SK-N-SH (cell line): ENCODE measurements around the gene STK11IP. TPM values are rescaled to one million over a fixed set of nuclear protein-coding genes. Genes with fewer than 3 reads are reported as not detected.

ENCODE experiments used
- CTCF ChIA-PET: fragments of 300-600, 350-600 bp; formaldehyde crosslinking; extraction: SDS; loops from one replicate; lab custom pipeline; 2021; lab: Yijun Ruan, JAX
- POLR2A ChIA-PET: fragments of 350-600 bp; sonication (Branson Sonifier 250); formaldehyde crosslinking; extraction: SDS; loops from one replicate; lab custom pipeline; 2020; ENCODE audit warnings: antibody characterized with exemption, inconsistent platforms; lab: Yijun Ruan, JAX
- DNase-seq: peaks from one replicate; pipeline ENCODE4 v3.0.0; 2012
- H2AFZ ChIP-seq: fragments of 200-600 bp; sonication (generic); 2 replicates; pipeline ENCODE4 v1.8.1; 2016; ENCODE audit warnings: antibody characterized with exemption, mild to moderate bottlenecking, low read depth
- H3F3A ChIP-seq: fragments of 200-600 bp; sonication (generic); replicated peaks from 2 replicates; pipeline ENCODE3; 2016; ENCODE audit warnings: antibody characterized with exemption, mild to moderate bottlenecking; ENCODE audit not compliant: insufficient read depth
- H3K27ac ChIP-seq, 2 experiments: fragments of 200-500 bp in 1 of 2; fragments of 200-600 bp in 1 of 2; sonication (Bioruptor generic) in 1 of 2; sonication (generic), shearing (Covaris generic) in 1 of 2; 2 replicates each; pipeline versions ENCODE4 v1.5.1 to v1.6.1; 2014 to 2016; ENCODE audit warnings: low read depth in 2 of 2, inconsistent platforms in 1 of 2, low read length in 1 of 2, mild to moderate bottlenecking in 1 of 2, mixed read lengths in 1 of 2
- H3K27me3 ChIP-seq: fragments of 200-600 bp; sonication (generic), shearing (Covaris generic); 2 replicates; pipeline ENCODE4 v1.6.1; 2016; ENCODE audit warnings: mixed run types; ENCODE audit not compliant: insufficient read depth
- H3K36me3 ChIP-seq, 2 experiments: fragments of 200-500 bp in 1 of 2; fragments of 200-600 bp in 1 of 2; sonication (Bioruptor generic) in 1 of 2; sonication (generic) in 1 of 2; replicated peaks in 1 of 2; 2 replicates each; pipeline versions ENCODE3 to v1.5.1; 2014 to 2016; ENCODE audit warnings: low read length in 1 of 2, mild to moderate bottlenecking in 1 of 2; ENCODE audit not compliant: insufficient read depth in 2 of 2, control insufficient read depth in 1 of 2
- H3K4me1 ChIP-seq, 2 experiments: fragments of 200-500 bp in 1 of 2; fragments of 200-600 bp in 1 of 2; sonication (Bioruptor generic) in 1 of 2; sonication (generic), shearing (Covaris generic) in 1 of 2; 2 replicates each; pipeline versions ENCODE4 v1.5.1 to v1.6.1; 2014 to 2016; ENCODE audit warnings: low read depth in 1 of 2, low read length in 1 of 2, mixed run types in 1 of 2; ENCODE audit not compliant: insufficient read depth in 2 of 2, control insufficient read depth in 1 of 2
- H3K4me2 ChIP-seq: fragments of 200-600 bp; sonication (generic), shearing (Covaris generic); 2 replicates; pipeline ENCODE4 v1.6.1; 2017; ENCODE audit warnings: mixed run types
- H3K4me3 ChIP-seq, 2 experiments: fragments of 200-500 bp in 1 of 2; fragments of 200-600 bp in 1 of 2; sonication (Bioruptor generic) in 1 of 2; sonication (generic), shearing (Covaris generic) in 1 of 2; 2 replicates each; pipeline versions ENCODE4 v1.5.1 to v1.8.1; 2014 to 2016; ENCODE audit warnings: low read depth in 2 of 2, inconsistent platforms in 1 of 2, low read length in 1 of 2, mild to moderate bottlenecking in 1 of 2, mixed read lengths in 1 of 2, moderate library complexity in 1 of 2
- H3K79me2 ChIP-seq: fragments of 200-600 bp; sonication (generic); 2 replicates; pipeline ENCODE4 v1.8.1; 2017; ENCODE audit warnings: mild to moderate bottlenecking; ENCODE audit not compliant: insufficient read depth
- H3K9ac ChIP-seq: fragments of 200-600 bp; sonication (generic); 2 replicates; pipeline ENCODE4 v1.6.1; 2017; ENCODE audit warnings: mixed run types
- H3K9me2 ChIP-seq: fragments of 200-600 bp; sonication (generic); 2 replicates; pipeline ENCODE4 v1.6.1; 2017; ENCODE audit warnings: mixed run types
- H3K9me3 ChIP-seq: fragments of 200-600 bp; sonication (generic); 2 replicates; pipeline ENCODE4 v1.6.1; 2017; ENCODE audit warnings: mixed run types, mild to moderate bottlenecking, moderate library complexity
- H4K20me1 ChIP-seq: fragments of 200-600 bp; sonication (generic); 2 replicates; pipeline ENCODE4 v1.6.1; 2017; ENCODE audit warnings: mild to moderate bottlenecking, mixed run types; ENCODE audit not compliant: insufficient read depth
- CTCF ChIP-seq: fragments of 200-600 bp; sonication (generic); IDR thresholded peaks from 2 replicates; pipeline ENCODE4 v1.6.1; 2017; ENCODE audit warnings: antibody characterized with exemption, mild to moderate bottlenecking, moderate library complexity
- ELF1 ChIP-seq: IDR thresholded peaks from 2 replicates; pipeline ENCODE4 v1.4.0; 2012
- GATA2 ChIP-seq: sonication (generic); formaldehyde crosslinking; IDR thresholded peaks from 2 replicates; pipeline ENCODE4 v1.5.0; 2020; ENCODE audit warnings: mild to moderate bottlenecking, missing genetic modification reagents
- IRF3 ChIP-seq: fragments of 150-350 bp; IDR thresholded peaks from 2 replicates; pipeline ENCODE4 v1.6.1; 2016; ENCODE audit warnings: mild to moderate bottlenecking, low read depth, low read length
- JUND ChIP-seq: IDR thresholded peaks from 2 replicates; pipeline ENCODE4 v1.4.0; 2012
- MAX ChIP-seq: IDR thresholded peaks from 2 replicates; pipeline ENCODE4 v1.4.0; 2012; ENCODE audit warnings: low read depth
- NRF1 ChIP-seq: IDR thresholded peaks from 2 replicates; pipeline ENCODE4 v1.6.1; 2012; ENCODE audit warnings: low read depth, mild to moderate bottlenecking, low read length
- POLR2AphosphoS5 ChIP-seq: IDR thresholded peaks from 2 replicates; pipeline ENCODE4 v1.6.1; 2012; ENCODE audit warnings: low read depth, low read length
- RAD21 ChIP-seq: IDR thresholded peaks from 2 replicates; pipeline ENCODE4 v1.6.1; 2012; ENCODE audit warnings: mild to moderate bottlenecking, low read length
- SIN3A ChIP-seq: IDR thresholded peaks from 2 replicates; pipeline ENCODE4 v1.6.1; 2012; ENCODE audit warnings: low read depth, mild to moderate bottlenecking, low read length, moderate library complexity, borderline replicate concordance
- TAF1 ChIP-seq: IDR thresholded peaks from 2 replicates; pipeline ENCODE4 v1.6.1; 2012; ENCODE audit warnings: low read depth, mild to moderate bottlenecking, low read length, moderate library complexity, borderline replicate concordance
- TEAD4 ChIP-seq: IDR thresholded peaks from 2 replicates; pipeline ENCODE4 v1.4.0; 2012; ENCODE audit warnings: mild to moderate bottlenecking, borderline replicate concordance; ENCODE audit not compliant: insufficient read depth
- USF1 ChIP-seq: IDR thresholded peaks from 2 replicates; pipeline ENCODE4 v1.4.0; 2012; ENCODE audit warnings: low read depth, borderline replicate concordance
- ZBTB33 ChIP-seq: IDR thresholded peaks from 2 replicates; pipeline ENCODE4 v1.4.0; 2012; ENCODE audit warnings: low read depth, borderline replicate concordance
- WGBS: methylation state at CpG from one replicate; pipeline ENCODE4 v1.1.6; 2017; ENCODE audit warnings: low lambda C conversion rate; 5-methylcytosine and 5-hydroxymethylcytosine counted together
- polyA plus RNA-seq, 3 experiments: library from polyadenylated mRNA; depleted of rRNA; stranded (reverse); fragments of >200 nt; gene quantifications; 2 replicates each; pipeline ENCODE4 v1.2.3, GENCODE V29; 2012

STK11IP gene
- polyA plus RNA-seq, 1 of the 3 experiments (the other 2 are of a cell fraction) = 22.9 TPM

GRCh38 chr2:219642069-219642454, 44.4 kb downstream of the STK11IP start:
- Histone ChIP-seq H3K36me3 (no peaks in the 10 kb centered on the region), H3K4me2 (no peak overlapping the region), H3K9me2 (no peaks in the 10 kb centered on the region), H3K79me2 (no peaks in the 10 kb centered on the region), H3K27ac (no peak overlapping the region), H3F3A (peaks cover 10% of the 10 kb centered on the region), H4K20me1 (no peaks in the 10 kb centered on the region), H3K27me3 (no peaks in the 10 kb centered on the region; the same call in 1 of the 2 replicates), H3K4me3 (no peak overlapping the region), H3K9me3 (no peaks in the 10 kb centered on the region), H2AFZ (no peak overlapping the region), H3K9ac (no peak overlapping the region), H3K4me1 (peaks cover 13 to 20% of the 10 kb centered on the region in 2 experiments; a peak in 3 of 4 replicates)
- POLR2A ChIA-PET = interaction anchor here (1.3 kb wide), 1 partner anchor 10 kb away, joined by 3 read pairs; no protein-coding TSS in a partner anchor
- DNase-seq = no peak
- WGBS = 82% methylated on average over 8 of the region's 8 CpGs
- TF ChIP-seq TAF1 (no peak), CTCF (no peak), SIN3A (no peak), IRF3 (no peak), RAD21 (no peak), NRF1 (no peak), GATA2 (no peak), POLR2AphosphoS5 (no peak), JUND (no peak), ZBTB33 (no peak), USF1 (no peak), ELF1 (no peak), MAX (no peak), TEAD4 (no peak)
- CTCF ChIA-PET = interaction anchor here (0.6 to 7.3 kb wide), 31 partner anchors 12 to 240 kb away, joined by 3 to 95 read pairs (median 6); partner anchors contain the start of genes CHPF, SLC4A3, STK11IP and TMEM198
